NCI-H345 (cell line): Measurements from ENCODE around the gene IGDCC3.

Source experiments
- DNase-seq: peaks from one replicate; lab custom pipeline; 2025; lab: John Stamatoyannopoulos, UW

IGDCC3 gene

GRCh38 chr15:65386886-65387285, 9.1 kb upstream of the IGDCC3 start:
- no peak for DNase-seq

- DNase-seq = no peak
These were observed 8.6 kb upstream of the IGDCC3 start for GRCh38 chr15:65386376-65386775.

GRCh38 chr15:65385870-65386258, 8.1 kb upstream of the IGDCC3 start:
- DNase-seq = no peak

GRCh38 chr15:65384895-65385869, 7.4 kb upstream of the IGDCC3 start:
- DNase-seq = peak; percentile 78

GRCh38 chr15:65384505-65384894, 6.7 kb upstream of the IGDCC3 start:
- DNase-seq = no peak

- DNase-seq = no peak
These were observed 6.2 kb upstream of the IGDCC3 start for GRCh38 chr15:65383991-65384390.

GRCh38 chr15:65383456-65383855, 5.7 kb upstream of the IGDCC3 start:
- no peak for DNase-seq

- DNase-seq = no peak
These were observed 5.1 kb upstream of the IGDCC3 start for GRCh38 chr15:65382921-65383320.

GRCh38 chr15:65382146-65382491, 4.3 kb upstream of the IGDCC3 start:
- DNase-seq = no peak

- DNase-seq = no peak
These were observed 3.8 kb upstream of the IGDCC3 start for GRCh38 chr15:65381445-65382145.

- no peak for DNase-seq
These were observed 2.2 kb upstream of the IGDCC3 start for GRCh38 chr15:65379986-65380385.

GRCh38 chr15:65377105-65377975, 462 bp downstream of the IGDCC3 start:
- DNase-seq = no peak

- no peak for DNase-seq
These were observed 1.1 kb downstream of the IGDCC3 start for GRCh38 chr15:65376767-65377104.

GRCh38 chr15:65375871-65376607, 1.8 kb downstream of the IGDCC3 start:
- no peak for DNase-seq

GRCh38 chr15:65374821-65375401, 2.9 kb downstream of the IGDCC3 start:
- DNase-seq = no peak

GRCh38 chr15:65374334-65374733, 3.5 kb downstream of the IGDCC3 start:
- no peak for DNase-seq

- no peak for DNase-seq
These were observed 4.6 kb downstream of the IGDCC3 start for GRCh38 chr15:65373163-65373651.

- DNase-seq = no peak
These were observed 5.1 kb downstream of the IGDCC3 start for GRCh38 chr15:65372787-65373067.

- DNase-seq = no peak
These were observed 5.6 kb downstream of the IGDCC3 start for GRCh38 chr15:65371976-65372786.

- DNase-seq = no peak
These were observed 6.9 kb downstream of the IGDCC3 start for GRCh38 chr15:65370885-65371284.

GRCh38 chr15:65369651-65370050, 8.2 kb downstream of the IGDCC3 start:
- no peak for DNase-seq
